Activated T-helper 1 cell treated with Interleukin-2 at 50 U/mL for 16 hours (primary cell): ENCODE measurements around the gene CCDC86.
A peak's percentile ranks its signal among the peaks of the same experiment; 100 is the strongest.

Source experiments
- DNase-seq: peaks from one replicate; pipeline ENCODE4 v3.0.0-alpha.2; 2020; ENCODE audit warnings: low read depth

Gene CCDC86

GRCh38 chr11:60831143-60831500 is 10.8 kb upstream of the CCDC86 start:
- DNase-seq = peak; percentile 55

GRCh38 chr11:60831501-60832079 is 10.3 kb upstream of the CCDC86 start:
- no peak for DNase-seq

DNA sequence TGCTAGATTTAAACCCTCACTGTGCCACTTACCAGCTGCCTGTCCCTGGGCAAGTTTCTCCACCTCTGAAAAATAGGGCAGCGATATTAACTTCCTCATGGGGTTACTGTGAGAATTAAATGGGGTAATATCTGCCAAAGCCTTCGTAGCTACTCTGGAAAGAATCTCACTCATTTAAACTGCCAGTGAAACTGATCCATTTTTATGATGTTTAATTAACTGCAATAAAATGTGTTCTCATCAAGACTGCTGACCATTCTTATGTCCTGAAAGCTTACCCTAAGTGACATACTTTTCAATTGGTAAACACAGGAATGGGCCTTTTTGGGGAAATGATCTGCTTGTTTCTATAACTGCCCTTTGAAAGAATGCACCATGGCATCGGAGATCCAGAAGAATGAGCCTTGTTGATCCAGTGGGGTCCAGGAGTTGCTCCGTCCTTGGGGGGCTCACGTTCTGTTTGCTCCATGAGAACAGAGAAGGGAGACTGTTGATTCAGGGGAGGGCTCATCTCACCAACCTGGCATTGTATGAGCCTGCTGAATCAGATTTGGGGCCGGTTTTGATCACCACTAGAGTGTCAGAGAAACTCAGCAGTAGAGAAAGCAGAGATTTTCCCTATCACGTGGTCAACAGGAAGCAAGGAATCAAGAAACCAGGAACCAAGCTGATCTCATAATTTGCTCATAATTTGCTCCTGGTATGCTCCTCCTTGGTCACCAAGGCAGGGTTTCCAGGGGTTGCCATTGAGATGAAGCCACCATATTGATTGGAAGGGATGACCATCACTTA is 7.0 kb upstream of the CCDC86 start:
- DNase-seq = no peak

DNA sequence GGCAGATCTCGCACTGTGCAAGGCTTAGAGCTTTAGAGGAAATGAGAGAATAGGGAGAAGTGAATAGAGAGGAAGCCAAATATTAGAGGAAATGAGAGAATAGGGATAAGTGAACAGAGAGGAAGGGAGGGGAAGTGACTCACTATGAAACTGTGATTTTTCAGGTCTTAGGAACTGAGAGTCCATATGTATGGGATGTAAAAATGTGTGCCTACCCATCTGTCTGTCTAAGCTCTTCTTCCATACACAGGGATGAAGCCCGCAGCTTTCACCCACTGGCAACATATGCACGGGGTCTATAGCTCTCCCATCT is 6.4 kb upstream of the CCDC86 start:
- DNase-seq = no peak

DNA sequence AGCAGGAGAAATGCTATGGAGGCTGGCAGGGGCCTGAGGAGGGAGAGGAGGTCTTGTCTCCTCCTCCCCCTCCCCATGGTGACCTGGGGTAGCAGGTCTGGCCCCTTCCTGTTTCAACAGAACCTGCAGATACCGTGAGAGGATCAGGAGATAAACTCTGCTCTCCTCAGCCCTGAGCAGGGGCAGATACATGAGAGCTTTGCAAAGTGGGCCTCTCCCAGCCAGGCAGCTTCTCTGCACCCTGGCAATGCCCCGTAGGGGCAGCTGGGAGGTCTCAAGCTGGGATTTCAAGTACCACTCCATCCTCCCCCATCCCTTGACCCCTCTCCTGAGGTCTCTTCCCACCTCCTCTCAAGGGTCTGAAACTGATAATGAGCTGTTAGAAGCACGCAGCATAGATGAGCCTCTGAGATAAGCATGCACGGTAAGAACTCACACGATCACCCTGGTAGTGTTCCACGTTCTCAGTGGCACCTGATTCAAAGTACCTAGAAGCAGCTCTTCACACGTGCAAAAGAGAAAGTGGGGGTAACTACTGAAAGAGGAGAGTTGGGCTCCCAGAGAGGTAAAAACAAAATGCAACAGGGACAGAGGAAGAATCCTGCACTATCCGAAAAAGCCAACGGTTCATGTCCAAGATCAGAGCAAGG is 4.9 kb upstream of the CCDC86 start:
- no peak for DNase-seq

DNA sequence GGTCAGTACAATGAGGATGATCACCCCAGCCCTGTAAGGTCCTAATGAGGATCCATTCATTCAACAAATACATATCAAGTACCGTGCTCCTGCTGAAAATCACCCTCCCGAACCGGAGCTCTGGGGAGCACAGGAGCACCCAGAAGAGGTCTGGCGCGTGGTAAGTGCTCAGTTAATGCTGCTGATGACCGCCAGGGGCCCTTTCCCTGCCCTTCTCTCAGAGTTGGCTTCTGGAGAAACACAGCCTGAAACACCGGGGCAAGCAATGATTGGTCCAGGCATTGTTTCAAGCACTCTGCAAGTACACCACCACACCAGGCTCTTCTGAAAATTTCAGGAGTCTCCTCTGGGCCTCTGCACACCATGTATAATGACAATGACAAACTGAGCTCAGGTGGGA is 3.8 kb upstream of the CCDC86 start:
- DNase-seq = no peak

- no peak for DNase-seq
Measured at GRCh38 chr11:60840470-60841430, 1.2 kb upstream of the CCDC86 start.

- DNase-seq = no peak
Measured at GRCh38 chr11:60842668-60843600, 1.0 kb downstream of the CCDC86 start.

DNA sequence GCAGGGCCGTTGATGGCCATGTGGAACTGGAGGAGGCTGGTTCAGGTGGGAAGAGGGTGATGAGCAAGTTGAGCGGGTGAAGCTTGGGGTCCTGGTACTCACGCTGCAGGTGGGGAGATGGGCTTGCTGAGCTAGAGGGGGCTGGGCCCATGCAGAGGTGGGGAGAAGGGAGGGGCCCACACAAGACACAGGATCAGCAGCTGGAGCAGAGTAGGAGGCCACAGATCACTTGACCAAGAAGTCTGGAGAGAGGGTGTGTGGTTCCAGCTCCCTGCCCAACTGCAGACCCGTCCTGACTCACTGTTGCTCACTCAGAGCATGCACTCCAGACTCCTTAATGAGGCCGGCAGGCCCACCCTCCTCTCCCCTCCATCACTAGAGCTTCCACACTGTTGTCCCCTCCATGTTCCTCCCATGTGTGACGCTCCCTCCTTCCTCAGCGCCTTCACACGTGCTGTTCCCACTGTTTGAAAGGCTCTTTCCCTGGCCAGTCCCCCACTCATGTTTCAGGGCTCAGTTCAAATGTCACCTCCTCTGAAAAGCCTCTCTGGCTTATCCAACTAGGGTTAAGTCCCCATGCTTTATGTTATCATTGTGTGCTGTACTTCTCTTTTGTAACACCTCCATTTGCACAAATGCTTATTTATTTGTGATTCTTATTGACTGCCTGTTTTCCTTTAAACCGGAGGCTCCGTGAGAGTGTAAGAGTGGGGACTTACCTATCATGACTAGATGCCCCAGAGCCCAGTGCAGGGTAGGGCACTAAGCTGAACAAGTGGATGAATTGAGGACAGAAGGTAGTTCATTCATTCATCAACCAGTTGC is 2.3 kb downstream of the CCDC86 start:
- DNase-seq = no peak

DNA sequence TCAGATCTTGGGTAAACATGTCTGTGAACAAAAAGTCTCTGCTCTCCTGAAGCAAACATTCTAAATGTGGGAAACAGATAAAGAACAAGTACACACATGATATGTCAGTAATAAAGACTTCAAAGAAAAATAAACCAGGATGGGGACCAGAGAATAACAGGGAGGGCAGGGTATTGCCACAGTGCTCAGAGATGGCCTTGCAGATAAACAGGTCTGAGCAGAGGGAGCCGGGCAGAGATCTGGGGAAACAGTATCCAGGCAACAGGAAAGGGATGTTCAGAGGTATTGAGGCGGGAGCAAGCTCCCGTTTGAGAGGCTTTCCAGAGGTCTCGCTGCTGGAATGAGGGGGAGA is 2.9 kb downstream of the CCDC86 start:
- no peak for DNase-seq

GRCh38 chr11:60845338-60845737 is 3.4 kb downstream of the CCDC86 start:
- DNase-seq = no peak

- DNase-seq = no peak
Measured at GRCh38 chr11:60847281-60847680, 5.4 kb downstream of the CCDC86 start.

DNA sequence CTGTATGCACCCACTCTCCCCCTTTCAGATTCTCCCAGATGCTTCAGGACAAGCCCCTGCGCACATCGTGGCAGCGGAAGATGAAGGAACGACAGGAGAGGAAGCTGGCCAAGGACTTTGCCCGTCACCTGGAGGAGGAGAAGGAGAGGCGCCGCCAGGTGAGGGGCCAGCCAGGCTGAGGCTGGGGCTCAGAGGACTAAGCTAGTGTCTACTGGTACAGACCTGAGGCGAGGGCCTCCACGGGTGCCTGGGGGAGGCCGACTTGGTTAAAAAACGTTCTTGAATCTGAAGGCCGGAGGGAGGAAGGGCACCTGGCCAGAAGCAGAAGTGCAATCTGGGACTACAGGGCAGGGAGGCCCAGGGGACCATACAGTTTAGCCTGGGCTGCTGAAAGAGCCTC is 6.0 kb downstream of the CCDC86 start:
- DNase-seq = no peak

DNA sequence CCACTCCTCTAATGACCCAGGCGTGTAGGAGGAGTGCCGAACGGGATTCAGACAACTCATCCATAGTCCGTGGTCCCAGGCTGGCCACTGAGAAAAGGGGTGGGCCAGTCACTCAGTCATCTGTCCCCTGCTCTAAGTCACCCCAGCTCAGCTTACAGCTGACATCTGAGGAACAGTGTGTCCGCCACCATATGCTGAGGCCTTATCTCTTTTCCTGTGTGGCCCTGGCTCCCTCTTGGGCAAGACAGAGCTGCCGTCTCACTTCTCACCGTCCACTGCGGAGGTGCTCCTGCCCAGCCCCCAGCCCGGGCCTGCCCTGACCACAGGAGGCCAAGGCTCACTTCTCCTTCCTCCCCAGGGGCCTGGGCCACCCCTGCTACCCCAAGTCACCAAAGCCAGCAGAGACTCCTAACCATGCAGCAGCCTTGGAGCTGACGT is 6.8 kb downstream of the CCDC86 start:
- DNase-seq = no peak

DNA sequence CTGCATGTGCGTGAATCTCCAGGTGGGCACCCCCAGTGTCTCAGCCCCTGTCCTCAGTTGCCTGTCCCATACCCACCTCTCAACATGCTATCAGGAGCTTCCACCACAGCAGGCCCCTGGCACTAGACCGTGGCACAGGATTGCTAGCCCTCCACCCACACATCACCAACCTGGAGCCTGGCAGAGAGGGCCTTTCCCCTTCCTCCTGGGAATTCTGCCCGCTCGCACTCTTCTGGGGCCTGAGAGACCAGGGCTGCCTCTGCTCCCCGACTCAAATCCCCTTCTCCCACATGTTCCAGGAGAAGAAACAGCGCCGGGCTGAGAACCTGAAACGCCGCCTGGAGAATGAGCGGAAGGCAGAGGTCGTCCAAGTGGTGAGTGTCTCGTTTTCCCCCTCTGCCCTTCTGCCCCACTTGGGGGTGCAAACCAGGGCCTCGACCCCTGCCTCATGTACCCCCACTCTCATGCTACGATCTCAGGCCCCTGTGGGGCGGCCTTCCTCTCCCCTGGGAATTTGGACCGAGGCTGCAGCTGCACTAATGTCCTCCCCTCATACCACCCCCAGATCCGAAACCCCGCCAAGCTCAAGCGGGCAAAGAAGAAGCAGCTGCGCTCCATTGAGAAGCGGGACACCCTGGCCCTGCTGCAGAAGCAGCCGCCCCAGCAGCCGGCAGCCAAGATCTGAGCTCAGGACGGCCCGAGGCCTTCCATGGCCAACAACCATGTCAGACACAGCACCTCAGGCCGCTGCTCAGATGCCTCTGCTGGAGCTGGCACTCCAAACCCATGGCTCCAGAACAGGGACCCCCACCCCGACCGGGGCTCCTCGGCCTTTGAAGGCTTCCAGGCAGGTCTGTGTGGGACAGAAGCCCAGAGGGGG is 8.0 kb downstream of the CCDC86 start:
- DNase-seq = no peak

GRCh38 chr11:60851327-60852104 is 9.6 kb downstream of the CCDC86 start:
- DNase-seq = no peak

DNA sequence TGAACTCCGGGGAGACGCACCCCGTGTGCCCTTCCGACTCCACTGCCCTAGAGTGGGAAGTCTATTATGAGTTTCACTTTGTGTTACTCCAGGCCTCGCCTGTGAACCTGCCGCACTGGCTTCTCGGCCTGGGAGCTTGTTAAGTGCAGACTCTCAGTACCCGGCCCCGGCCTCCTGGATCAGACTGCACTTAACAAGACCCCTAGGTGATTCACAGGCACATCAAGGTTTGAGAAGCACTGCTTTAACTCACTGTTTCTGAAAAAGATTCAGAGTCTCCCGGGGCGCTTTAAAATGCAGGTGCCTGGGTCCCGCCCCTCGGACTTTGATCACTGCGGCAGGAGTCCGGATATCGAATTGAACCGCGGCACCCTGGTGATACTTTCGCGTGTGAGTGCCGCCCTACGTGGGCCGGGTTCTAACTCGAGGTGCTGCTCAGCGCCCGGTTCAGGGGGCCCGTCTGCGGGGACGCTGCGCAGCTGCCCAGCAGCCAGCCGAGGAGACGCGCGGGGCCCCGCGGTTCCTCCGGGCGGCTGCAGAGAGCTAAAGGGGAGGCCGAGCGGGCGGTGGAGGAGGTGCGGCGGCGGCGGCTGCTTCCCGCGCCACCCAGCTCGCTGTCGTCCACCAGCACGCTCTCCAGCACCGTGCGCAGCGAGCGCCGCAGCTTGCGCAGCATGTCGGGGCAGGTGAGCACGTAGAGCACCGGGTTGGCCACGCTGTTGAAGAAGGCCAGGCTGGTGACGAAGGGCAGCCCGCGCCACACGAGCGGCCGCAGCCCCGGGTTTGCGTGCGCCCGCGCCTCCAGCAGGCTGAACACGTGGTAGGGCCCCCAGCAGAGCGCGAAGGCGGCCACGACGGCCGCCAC is 10.4 kb downstream of the CCDC86 start:
- DNase-seq = no peak
